ENCODE data around the gene PPP1R1C.

The PPP1R1C gene

GRCh38 chr2:181972431-181973170 lies 13.1 kb upstream of the PPP1R1C start:
- no peak for DNase-seq

GRCh38 chr2:181973171-181973783 lies 12.4 kb upstream of the PPP1R1C start:
- no peak for DNase-seq

GRCh38 chr2:181977661-181978350 lies 7.8 kb upstream of the PPP1R1C start:
- no peak for DNase-seq

- DNase-seq = no peak
Measured at GRCh38 chr2:181978351-181979150, 7.1 kb upstream of the PPP1R1C start.

GRCh38 chr2:181984060-181984459 lies 1.6 kb upstream of the PPP1R1C start:
- DNase-seq = no peak

GRCh38 chr2:181984814-181985631 lies 630 bp upstream of the PPP1R1C start:
- DNase-seq = no peak

GRCh38 chr2:181988154-181988924 lies 2.7 kb downstream of the PPP1R1C start:
- no peak for DNase-seq

- no peak for DNase-seq
Measured at GRCh38 chr2:181989099-181989498, 3.4 kb downstream of the PPP1R1C start.

GRCh38 chr2:181991171-181991885 lies 5.7 kb downstream of the PPP1R1C start:
- no peak for DNase-seq

GRCh38 chr2:181992776-181993175 lies 7.1 kb downstream of the PPP1R1C start:
- DNase-seq = no peak

GRCh38 chr2:181995289-181995688 lies 9.6 kb downstream of the PPP1R1C start:
- no peak for DNase-seq

GRCh38 chr2:181998041-181998835 lies 12.6 kb downstream of the PPP1R1C start:
- no peak for DNase-seq

- no peak for DNase-seq
Measured at GRCh38 chr2:181998891-181999654, 13.4 kb downstream of the PPP1R1C start.

GRCh38 chr2:181999911-182000310 lies 14.3 kb downstream of the PPP1R1C start:
- DNase-seq = no peak

GRCh38 chr2:182004945-182005520 lies 19.4 kb downstream of the PPP1R1C start:
- DNase-seq = no peak

- DNase-seq = no peak
Measured at GRCh38 chr2:182006595-182007341, 21.1 kb downstream of the PPP1R1C start.

- DNase-seq = no peak
Measured at GRCh38 chr2:182014284-182014683, 28.6 kb downstream of the PPP1R1C start.

Data from cortex of kidney (tissue), 1 donor.